Vagina (tissue), 2 donors: Measurements from ENCODE around the gene CDK9.

ENCODE experiments used
- CTCF ChIP-seq, 3 experiments: fragments of 450-650 bp in 2 of 3; fragments of 200-600 bp in 1 of 3; sonication (generic) in 1 of 3; IDR thresholded peaks; one replicate each; pipeline ENCODE4 v1.5.1; 2017 to 2019; ENCODE audit warnings: antibody characterized with exemption in 3 of 3, mild to moderate bottlenecking in 2 of 3, moderate library complexity in 2 of 3
- POLR2A ChIP-seq, 2 donors: fragments of 450-650 bp; IDR thresholded peaks; one replicate each; pipeline ENCODE4 v1.6.1; 2017; ENCODE audit warnings: antibody characterized with exemption in 2 of 2, mild to moderate bottlenecking in 2 of 2, moderate library complexity in 2 of 2

GRCh38 chr9:127802576-127803443, 17.0 kb downstream of the CDK9 start, which contains the start of gene FPGS:
- TF ChIP-seq CTCF (IDR thresholded peaks at IDR 0.05) (no peak), POLR2A (IDR thresholded peaks at IDR 0.05) (peak in 1 of 2 donors; percentile 22)
